HG03457 (cell line): ENCODE results near the gene SLC25A17.
"Not testable (repeated sequence)": the region's sequence is repeated elsewhere in the genome, so short reads cannot be mapped to it uniquely, and the experiment has no call there.

Experiments
- ATAC-seq: cut with Tn5 transposase; IDR thresholded peaks from one replicate; pipeline ENCODE4 v1.9.1; 2021; ENCODE audit warnings: moderate number of reproducible peaks; ENCODE audit not compliant: unreplicated experiment

The SLC25A17 gene

GRCh38 chr22:40819599-40820140, 524 bp upstream of the SLC25A17 start:
- ATAC-seq: no peak

DNA sequence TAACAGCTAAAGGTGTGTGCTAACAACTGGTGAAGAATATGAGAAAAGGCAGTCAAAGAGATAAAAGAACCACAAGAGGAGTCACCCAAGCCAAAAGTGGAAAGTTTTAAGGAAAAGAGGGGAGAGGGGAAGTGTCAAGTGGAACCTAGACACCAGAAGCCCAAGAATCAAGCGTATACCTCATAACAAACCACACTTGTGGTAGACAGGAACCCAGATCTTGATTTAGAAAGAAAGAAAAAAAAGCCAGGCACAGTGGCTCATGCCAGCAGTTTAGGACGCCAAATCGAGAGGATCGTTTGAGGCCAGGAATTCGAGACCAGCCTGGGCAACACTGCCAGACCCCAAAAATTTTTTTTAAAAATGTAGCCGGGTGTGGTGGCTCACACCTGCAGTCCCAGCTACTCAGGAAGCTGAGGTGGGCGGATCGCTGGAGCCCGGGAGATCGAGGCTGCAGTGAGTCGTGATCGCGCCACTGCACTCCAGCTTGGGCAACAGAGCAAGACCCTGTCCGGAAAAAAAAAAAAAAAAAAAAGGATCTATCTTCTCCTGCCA, 877 bp downstream of the SLC25A17 start:
- no peak for ATAC-seq

- no peak for ATAC-seq
Measured at GRCh38 chr22:40817737-40818136, 1.4 kb downstream of the SLC25A17 start.

GRCh38 chr22:40813912-40814315, 5.2 kb downstream of the SLC25A17 start:
- no peak for ATAC-seq

GRCh38 chr22:40808018-40808841, 10.9 kb downstream of the SLC25A17 start:
- ATAC-seq: no peak

- ATAC-seq: no peak
Measured at GRCh38 chr22:40806711-40807110, 12.4 kb downstream of the SLC25A17 start.

GRCh38 chr22:40805699-40806203, 13.4 kb downstream of the SLC25A17 start:
- ATAC-seq: no peak

DNA sequence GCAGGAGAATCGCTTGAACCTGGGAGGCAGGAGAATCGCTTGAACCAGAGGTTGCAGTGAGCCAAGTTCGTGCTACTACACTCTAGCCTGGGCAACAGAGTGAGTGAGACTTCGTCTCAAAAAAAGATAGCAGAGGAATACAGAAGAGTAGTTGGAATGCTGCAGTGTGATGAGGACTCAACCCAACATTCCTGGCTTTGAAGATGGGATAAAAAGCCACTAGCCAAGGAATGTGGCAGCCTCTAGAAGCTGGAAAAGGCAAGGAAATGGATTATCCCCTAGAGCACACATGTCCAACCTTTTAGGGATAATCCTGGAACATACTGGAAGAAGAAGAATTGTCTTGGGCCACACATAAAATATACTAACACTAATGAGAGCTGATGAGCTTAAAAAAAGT, 13.9 kb downstream of the SLC25A17 start:
- no peak for ATAC-seq

DNA sequence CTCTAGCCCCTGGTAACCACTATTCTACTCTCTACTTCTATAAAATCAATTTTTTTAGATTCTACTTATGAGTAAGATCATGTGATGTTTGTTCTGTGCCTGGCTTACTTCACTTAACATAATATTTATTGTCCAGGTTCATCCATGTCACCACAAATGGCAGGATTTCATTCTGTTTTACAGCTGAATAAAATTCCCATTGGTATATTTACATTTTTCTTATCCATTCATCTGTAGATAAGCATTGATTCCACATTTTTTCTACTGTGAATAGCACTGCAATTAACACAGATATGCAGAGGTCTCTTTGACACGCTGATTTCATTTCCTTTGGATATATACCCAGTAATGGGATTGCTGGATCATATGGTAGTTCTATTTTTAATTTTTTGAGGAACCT, 15.8 kb downstream of the SLC25A17 start:
- ATAC-seq: no peak

- ATAC-seq: no peak
Measured at GRCh38 chr22:40799008-40799407, 20.1 kb downstream of the SLC25A17 start.

- ATAC-seq: no peak
Measured at GRCh38 chr22:40797427-40797826, 21.7 kb downstream of the SLC25A17 start.

GRCh38 chr22:40792451-40792850, 26.7 kb downstream of the SLC25A17 start:
- ATAC-seq: no peak

- no peak for ATAC-seq
Measured at GRCh38 chr22:40791241-40791640, 27.9 kb downstream of the SLC25A17 start.

DNA sequence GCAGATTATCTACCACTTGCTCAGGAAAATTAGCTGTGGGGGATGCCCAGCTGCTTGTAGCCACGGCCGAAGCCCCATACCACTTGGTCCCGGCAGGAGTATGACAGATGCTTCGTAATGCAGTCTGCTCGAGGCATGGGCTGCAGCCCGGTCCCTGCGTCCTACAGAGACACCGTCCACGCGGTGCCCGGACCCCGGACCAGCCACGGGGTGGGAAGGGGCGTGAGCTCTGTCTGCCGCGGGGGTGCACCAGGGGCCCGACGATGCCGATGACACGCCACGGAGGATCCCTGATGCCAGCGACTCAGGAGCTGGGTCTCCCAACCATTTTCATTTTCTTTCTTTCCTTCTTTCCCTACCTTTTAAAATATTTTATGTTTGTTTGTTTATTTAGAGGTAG, 30.0 kb downstream of the SLC25A17 start:
- ATAC-seq: no peak

DNA sequence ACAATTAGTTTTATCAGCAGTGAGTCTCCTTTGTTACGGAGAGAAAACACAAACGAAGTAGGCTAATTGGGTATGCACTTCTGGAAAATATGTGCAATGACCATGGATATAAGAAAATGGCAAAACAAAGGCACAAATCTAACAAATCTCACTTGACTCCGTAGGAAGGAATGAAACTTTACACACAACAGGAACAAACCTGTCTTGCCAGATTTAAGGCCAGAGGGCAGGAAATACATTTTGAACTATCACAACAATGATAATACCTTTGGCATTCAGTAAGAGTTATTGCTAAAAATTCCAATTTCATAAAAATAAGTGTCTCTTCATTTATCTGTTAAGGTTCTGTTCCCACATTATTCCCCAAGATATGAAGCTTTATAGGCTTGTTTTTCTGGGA, 36.6 kb downstream of the SLC25A17 start:
- ATAC-seq: no peak

GRCh38 chr22:40781749-40782148, 37.4 kb downstream of the SLC25A17 start:
- not testable (repeated sequence) for ATAC-seq

GRCh38 chr22:40769761-40770160, 49.4 kb downstream of the SLC25A17 start:
- no peak for ATAC-seq

DNA sequence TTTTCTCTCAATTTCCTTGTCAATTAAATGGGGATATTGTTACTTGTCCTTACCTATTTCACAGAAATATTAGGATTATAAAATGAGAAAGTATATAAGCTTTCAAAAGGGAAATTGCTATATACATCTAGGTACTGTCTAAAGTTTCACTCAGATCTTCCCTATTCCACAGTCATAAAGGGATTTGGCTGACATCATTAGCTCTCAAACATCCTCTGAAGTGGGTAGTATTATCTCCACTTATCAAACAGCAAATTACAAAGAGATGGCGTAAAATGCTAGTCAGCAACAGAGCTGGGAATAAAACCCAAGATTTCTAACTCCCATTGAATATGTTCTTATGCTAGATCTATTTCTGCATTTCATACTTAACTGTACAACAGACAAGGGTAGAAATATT, 50.9 kb downstream of the SLC25A17 start:
- no peak for ATAC-seq

DNA sequence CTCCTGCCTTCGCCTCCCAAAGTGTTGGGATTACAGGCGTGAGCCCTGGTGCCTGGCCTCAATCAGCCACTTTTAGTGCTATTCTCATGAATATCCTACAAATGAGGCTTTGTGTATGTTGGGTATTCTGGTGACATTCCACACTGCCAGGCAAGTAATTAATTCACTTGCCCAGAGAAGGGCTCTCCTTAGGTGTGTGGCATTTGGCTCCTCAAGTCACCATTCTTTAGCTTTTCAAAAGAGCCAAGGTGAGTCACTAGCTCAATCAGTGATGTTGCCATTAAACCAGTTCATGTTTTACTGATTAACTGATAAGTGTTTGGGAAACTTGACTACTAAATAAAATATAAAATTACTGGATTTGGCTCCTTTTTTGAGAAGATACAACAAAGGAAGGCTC, 52.2 kb downstream of the SLC25A17 start:
- ATAC-seq: no peak

- ATAC-seq: no peak
Measured at GRCh38 chr22:40764763-40765441, 54.2 kb downstream of the SLC25A17 start.

GRCh38 chr22:40759294-40759840, 59.8 kb downstream of the SLC25A17 start:
- ATAC-seq: no peak
